ENCODE measurements around the gene ZNF512.

DNA sequence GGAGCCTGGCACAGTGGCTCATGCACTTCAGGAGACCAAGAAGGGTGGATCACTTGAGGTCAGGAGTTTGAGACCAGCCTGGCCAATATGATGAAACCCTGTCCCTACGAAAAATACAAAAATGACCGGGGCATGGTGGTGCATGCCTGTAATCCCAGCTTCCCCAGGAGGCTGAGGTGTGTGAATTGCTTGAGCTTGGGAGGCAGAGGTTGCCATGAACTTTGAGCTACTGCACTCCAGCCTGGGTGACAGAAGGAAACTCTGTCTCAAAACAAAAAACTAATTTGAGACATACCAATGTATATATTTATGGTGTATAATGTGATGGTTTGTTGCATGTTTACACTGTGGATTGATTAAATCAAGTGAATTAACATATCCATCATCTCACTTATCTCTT is 21.8 kb upstream of the ZNF512 start:
- TF ChIP-seq CTCF (optimal IDR thresholded peaks at IDR 0.05 in 1 of 3, IDR thresholded peaks at IDR 0.05 in 1 of 3, conservative IDR thresholded peaks at IDR 0.05 in 1 of 3; ENCODE audit: extremely low read depth in 1 of 3, insufficient read depth in 2 of 3, low read length in 3 of 3) (no peak), EZH2 (IDR thresholded peaks at IDR 0.05; ENCODE audit: low read length) (no peak)

All from keratinocyte (primary cell).